NK-92 (cell line): Measurements from ENCODE around the gene GALNT9.

Experiments used
- DNase-seq: peaks from one replicate; lab custom pipeline; 2025; ENCODE audit not compliant: unreplicated experiment; lab: John Stamatoyannopoulos, UW

GALNT9 gene

DNA sequence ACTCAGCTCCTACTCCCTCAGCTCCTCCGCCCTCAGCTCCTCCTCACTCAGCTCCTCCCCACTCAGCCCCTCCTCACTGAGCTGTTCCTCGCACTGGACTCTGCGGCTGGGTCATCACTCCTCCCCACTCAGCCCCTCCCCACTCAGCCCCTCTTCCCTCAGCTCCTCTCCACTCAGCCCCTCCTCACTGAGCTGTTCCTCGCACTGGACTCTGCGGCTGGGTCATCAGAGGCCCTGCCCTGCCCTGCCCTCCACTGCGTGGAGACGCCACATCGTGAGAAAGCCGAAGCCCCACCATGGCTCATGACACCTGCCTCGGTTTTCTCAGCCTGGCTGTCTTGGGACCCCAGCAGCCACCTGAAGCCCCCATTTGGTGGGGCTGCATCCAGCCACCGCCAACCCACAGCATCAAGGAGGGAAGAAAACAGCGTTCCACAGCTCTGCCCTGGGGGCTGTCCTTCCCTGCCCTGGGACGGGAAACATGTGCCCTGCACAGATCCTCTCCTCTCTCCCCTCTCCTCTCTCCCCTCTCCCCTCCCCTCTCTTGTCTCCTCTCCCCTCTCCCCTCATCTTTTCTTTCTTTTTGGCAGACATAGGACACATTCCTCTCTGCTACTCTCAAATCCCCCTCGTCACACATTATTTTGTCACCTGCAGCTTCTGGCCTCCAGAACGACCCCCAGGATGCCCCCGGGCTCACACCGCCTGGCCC is 167.4 kb downstream of the GALNT9 start:
- no peak for DNase-seq

DNA sequence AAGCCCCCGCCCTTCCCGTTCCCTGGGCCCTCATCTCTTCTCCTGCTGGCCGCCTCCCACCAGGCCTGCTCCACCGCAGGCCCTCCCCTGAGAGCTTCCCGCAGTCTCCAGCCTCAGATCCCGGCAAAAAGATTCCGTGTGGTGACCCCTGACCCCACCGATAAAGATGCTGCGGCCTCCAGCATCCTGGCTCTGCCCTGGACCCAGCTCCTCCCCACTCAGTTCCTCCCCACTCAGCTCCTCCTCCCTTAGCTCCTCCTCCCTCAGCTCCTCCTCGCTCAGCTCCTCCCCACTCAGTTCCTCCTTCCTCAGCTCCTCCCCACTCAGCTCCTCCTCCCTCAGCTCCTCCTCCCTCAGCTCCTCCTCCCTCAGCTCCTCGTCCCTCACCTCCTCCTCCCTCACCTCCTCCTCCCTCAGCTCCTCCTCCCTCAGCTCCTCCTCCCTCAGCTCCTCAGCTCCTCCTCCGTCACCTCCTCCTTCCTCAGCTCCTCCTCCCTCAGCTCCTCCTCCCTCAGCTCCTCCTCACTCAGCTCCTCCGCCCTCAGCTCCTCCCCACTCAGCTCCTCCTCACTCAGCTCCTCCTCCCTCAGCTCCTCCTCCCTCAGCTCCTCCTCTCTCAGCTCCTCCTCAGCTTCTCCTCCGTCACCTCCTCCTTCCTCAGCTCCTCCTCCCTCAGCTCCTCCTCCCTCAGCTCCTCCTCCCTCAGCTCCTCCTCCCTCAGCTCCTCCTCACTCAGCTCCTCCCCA is 168.2 kb downstream of the GALNT9 start:
- DNase-seq: no peak

GRCh38 chr12:132160601-132161035 is 168.8 kb downstream of the GALNT9 start:
- DNase-seq: no peak

- DNase-seq: no peak
Measured at GRCh38 chr12:132160016-132160415, 169.4 kb downstream of the GALNT9 start.

GRCh38 chr12:132159555-132160003 is 169.8 kb downstream of the GALNT9 start:
- no peak for DNase-seq

GRCh38 chr12:132158677-132159554 is 170.5 kb downstream of the GALNT9 start:
- DNase-seq: no peak

- no peak for DNase-seq
Measured at GRCh38 chr12:132157733-132158409, 171.5 kb downstream of the GALNT9 start.

GRCh38 chr12:132156573-132157325 is 172.6 kb downstream of the GALNT9 start:
- no peak for DNase-seq

DNA sequence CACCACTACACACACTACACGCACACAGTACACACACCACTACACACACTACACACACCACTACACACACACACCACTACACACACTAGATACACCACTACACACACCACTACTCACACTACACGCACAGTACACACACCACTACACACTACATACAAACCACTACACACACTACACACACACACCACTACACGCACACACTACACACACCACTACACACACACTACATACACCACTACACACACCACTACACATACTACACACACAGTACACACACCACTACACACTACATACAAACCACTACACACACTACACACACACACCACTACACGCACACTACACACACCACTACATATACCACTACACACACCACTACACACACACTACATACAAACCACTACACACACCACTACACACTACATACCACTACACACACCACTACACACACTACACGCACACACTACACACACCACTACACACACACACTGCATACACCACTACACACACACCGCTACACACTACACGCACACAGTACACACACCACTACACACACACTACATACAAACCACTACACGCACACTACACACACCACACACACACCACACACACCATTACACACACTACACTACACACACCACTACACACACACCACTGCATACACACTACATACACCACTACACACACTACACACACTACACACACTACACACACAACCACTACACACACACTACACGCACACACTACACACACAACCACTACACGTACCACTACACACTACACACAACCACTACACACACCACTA is 173.4 kb downstream of the GALNT9 start:
- DNase-seq: no peak

GRCh38 chr12:132154941-132155770 is 174.2 kb downstream of the GALNT9 start:
- no peak for DNase-seq

- DNase-seq: no peak
Measured at GRCh38 chr12:132154341-132154761, 175.0 kb downstream of the GALNT9 start.

DNA sequence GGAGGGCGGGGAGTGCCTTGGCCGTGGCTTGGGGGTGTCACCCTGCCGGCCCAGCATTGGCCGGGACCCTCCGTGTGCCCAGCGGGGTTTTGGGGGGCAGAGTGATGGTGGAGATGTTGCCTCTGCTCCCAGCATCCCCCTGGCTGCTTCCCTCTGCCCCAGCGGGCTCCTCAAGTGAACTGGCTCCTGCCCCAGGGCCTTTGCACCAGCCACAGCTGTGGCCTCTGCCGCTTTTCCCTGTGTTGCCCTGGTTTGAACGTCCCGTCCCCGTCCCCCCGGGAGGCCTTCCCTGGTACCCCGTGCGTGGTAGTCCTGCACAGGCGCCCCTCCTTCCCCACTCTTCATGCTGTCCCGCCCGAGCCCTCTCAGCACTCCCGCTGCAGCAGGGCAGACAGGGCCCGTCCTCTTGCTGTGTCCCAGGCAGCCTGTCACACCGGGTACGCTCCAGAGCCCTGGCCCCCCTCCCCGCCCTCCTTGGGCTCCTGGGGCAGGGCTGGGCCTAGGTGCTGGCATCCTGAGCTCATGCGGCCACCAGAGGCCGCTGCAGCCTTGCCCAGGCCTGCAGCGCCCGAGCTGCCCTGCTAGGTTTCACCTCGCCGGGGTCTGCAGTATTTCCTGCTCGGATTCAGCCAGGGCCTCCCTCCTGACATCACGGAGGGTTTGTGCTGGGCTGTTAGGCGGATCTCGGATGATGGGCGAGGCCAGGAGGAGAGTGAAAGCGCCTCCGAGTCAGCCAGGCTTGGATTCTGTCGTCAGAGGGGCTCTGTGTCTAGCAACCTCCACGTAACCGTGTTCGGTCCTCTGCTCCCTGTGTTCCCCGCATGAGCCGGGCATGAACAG is 175.7 kb downstream of the GALNT9 start:
- DNase-seq: no peak

DNA sequence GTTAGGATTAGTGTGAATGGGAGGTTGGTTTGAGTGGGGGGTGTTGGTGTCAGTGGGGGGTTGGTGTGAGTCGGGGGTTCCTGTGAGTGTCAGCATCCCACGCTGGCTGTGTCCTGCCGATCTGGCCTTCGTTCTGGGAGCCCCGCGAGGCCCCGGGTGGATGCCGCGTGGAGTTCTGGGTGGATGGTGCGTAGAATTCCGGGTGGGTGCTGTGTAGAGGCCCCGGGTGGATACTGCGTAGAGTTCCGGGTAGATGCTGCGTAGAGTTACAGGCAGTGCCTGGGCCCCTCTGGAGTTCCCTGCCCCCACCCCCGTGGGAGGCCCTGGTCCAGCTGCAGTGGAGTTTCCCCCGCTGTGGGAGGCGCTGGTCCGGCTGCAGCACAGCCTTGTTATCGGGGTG is 176.4 kb downstream of the GALNT9 start:
- no peak for DNase-seq

DNA sequence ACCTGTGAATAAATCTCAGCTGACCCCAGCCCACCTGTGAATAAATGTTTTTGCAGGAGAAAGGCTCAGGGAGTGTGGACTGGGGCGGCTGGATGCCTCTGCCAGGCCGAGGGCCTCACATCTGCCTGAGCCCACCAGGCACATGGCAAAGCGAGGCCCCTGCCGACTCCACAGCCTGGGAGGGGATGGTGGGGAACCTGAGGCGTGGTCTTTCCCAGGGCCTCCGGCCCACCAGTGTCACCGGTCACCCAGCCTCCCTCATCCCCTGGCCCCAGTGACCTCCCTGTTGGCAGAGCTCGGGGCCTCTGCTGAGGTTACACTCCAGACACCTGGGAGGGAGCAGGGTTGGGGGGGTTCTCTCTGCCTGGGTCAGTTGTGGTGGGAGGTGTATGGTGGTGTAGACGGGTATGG is 177.0 kb downstream of the GALNT9 start:
- DNase-seq: no peak

GRCh38 chr12:132151766-132152410 is 177.5 kb downstream of the GALNT9 start:
- DNase-seq: no peak

DNA sequence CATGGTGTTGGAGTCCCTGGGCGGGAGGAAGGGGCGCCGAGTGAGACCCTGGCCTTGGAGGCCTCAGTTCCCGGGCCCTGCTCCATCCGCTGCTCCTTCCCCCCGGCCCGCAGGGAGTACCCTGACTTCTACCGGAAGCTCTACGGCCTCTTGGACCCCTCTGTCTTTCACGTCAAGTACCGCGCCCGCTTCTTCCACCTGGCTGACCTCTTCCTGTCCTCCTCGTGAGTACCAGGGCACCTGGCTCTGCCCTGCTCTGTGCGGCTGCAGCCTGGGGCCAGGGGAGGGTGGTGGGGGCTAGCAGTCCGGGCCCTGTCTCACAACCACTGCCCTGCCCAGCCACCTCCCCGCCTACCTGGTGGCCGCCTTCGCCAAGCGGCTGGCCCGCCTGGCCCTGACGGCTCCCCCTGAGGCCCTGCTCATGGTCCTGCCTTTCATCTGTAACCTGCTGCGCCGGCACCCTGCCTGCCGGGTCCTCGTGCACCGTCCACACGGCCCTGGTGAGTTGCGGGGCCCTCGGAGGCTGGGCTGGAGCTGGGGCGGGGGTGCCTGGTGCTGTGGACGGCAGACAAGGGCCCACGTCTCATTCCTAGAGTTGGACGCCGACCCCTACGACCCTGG is 178.1 kb downstream of the GALNT9 start:
- DNase-seq: no peak

- DNase-seq: no peak
Measured at GRCh38 chr12:132150780-132151144, 178.6 kb downstream of the GALNT9 start.
